ENCODE measurements around the gene SLC34A3.
"Not testable (repeated sequence)": the region's sequence is repeated elsewhere in the genome, so short reads cannot be mapped to it uniquely, and the experiment has no call there.

The SLC34A3 gene

GRCh38 chr9:137241490-137242268 lies 11.0 kb downstream of the SLC34A3 start:
- no peak for DNase-seq (ENCODE audit: low spot score)

GRCh38 chr9:137242269-137243203 lies 11.8 kb downstream of the SLC34A3 start:
- no peak for DNase-seq (ENCODE audit: low spot score)

GRCh38 chr9:137243266-137243625 lies 12.5 kb downstream of the SLC34A3 start:
- not testable (repeated sequence) for DNase-seq (ENCODE audit: low spot score)

GRCh38 chr9:137243626-137244485 lies 13.2 kb downstream of the SLC34A3 start:
- DNase-seq (ENCODE audit: low spot score), result no peak

- no peak for DNase-seq (ENCODE audit: low spot score)
Measured at GRCh38 chr9:137244486-137245449, 14.1 kb downstream of the SLC34A3 start.

- DNase-seq (ENCODE audit: low spot score), result no peak
Measured at GRCh38 chr9:137245450-137246421, 15.0 kb downstream of the SLC34A3 start.

- no peak for DNase-seq (ENCODE audit: low spot score)
Measured at GRCh38 chr9:137247135-137247915, 16.6 kb downstream of the SLC34A3 start.

- DNase-seq (ENCODE audit: low spot score), result no peak
Measured at GRCh38 chr9:137247916-137248175, 17.1 kb downstream of the SLC34A3 start.

- no peak for DNase-seq (ENCODE audit: low spot score)
Measured at GRCh38 chr9:137250329-137251193, 19.9 kb downstream of the SLC34A3 start.

GRCh38 chr9:137251194-137251461 lies 20.4 kb downstream of the SLC34A3 start, which contains the start of gene STPG3:
Gene STPG3, plus strand, starts transcription at chr9:137251286. Its CDS starts 1 bp downstream, at chr9:137251287.
- DNase-seq (ENCODE audit: low spot score), result no peak

GRCh38 chr9:137251490-137252268 lies 21.0 kb downstream of the SLC34A3 start:
- DNase-seq (ENCODE audit: low spot score), result no peak

GRCh38 chr9:137252555-137253506 lies 22.1 kb downstream of the SLC34A3 start:
- DNase-seq (ENCODE audit: low spot score), result no peak

GRCh38 chr9:137253717-137254623 lies 23.3 kb downstream of the SLC34A3 start:
- DNase-seq (ENCODE audit: low spot score), result no peak

GRCh38 chr9:137254624-137255447 lies 24.1 kb downstream of the SLC34A3 start, which contains the start of gene NELFB:
Gene NELFB, plus strand, starts transcription at chr9:137255327.
- DNase-seq (ENCODE audit: low spot score), result peak; percentile 83
